ENCODE results near the gene KLK11. TPM values are rescaled to one million over a fixed set of nuclear protein-coding genes. Genes with fewer than 3 reads are reported as not detected.

The KLK11 gene
- total and polyA plus RNA-seq, 2 of the 8 experiments (the other 6 are each of a cell fraction or from before 2014, with no cell fraction given) = 0.45 TPM; not detected in 1

- Histone ChIP-seq H2AFZ (ENCODE audit: low read length) (no peak overlapping the region), H3K27me3 (replicated peaks in 1 of 4; ENCODE audit: control insufficient read depth in 3 of 4, extremely low read depth in 1 of 4, insufficient read depth in 3 of 4, low read length in 3 of 4) (peaks cover 0 to 6% (median 1%) of the 10 kb centered on the region in 4 experiments; a peak in 2 of 7 replicates), H3K23me2 (ENCODE audit: low read depth, low read length) (peaks cover 2% of the 10 kb centered on the region; the same call in 1 of the 2 replicates), H4K91ac (replicated peaks; ENCODE audit: insufficient read length, low read length) (peak overlapping the region; percentile 36), H3K4ac (replicated peaks; ENCODE audit: insufficient read length, low read depth, low read length) (no peak overlapping the region), H3K23ac (ENCODE audit: insufficient read length) (no peak overlapping the region), H3K79me2 (ENCODE audit: control insufficient read depth in 1 of 2, insufficient read depth in 2 of 2, low read length in 2 of 2) (no peaks in the 10 kb centered on the region), H3K18ac (ENCODE audit: extremely low read depth, low read length) (no peak overlapping the region), H3K9ac (replicated peaks in 1 of 4; ENCODE audit: extremely low read depth in 1 of 4, low read depth in 3 of 4, low read length in 3 of 4) (no peak overlapping the region), H4K8ac (ENCODE audit: extremely low read depth, insufficient read depth, low read length) (no peak overlapping the region), H2BK5ac (ENCODE audit: low read depth, low read length) (no peak overlapping the region), H4K5ac (ENCODE audit: insufficient read length, low read depth, low read length) (no peak overlapping the region), H3K4me2 (ENCODE audit: insufficient read depth in 1 of 2, low read depth in 2 of 2, low read length in 2 of 2) (peak overlapping the region in 1 of 2 experiments; percentile 20; a peak in 1 of 4 replicates), H2BK120ac (replicated peaks; ENCODE audit: low read depth, low read length) (no peak overlapping the region), H2AK5ac (ENCODE audit: low read depth, low read length) (no peak overlapping the region), H2BK15ac (ENCODE audit: low read length) (no peak overlapping the region), H3K36me3 (ENCODE audit: control insufficient read depth in 2 of 4, insufficient read depth in 4 of 4, low read length in 3 of 4) (0 out of 8 replicates have a peak, but pooled peaks cover 0 to 3% (median 0%) of the 10 kb centered on the region in 4 experiments), H3K14ac (ENCODE audit: insufficient read length) (no peak overlapping the region), H3K56ac (replicated peaks; ENCODE audit: insufficient read length, low read depth, low read length) (no peak overlapping the region), H2BK12ac (ENCODE audit: low read depth, low read length) (no peak overlapping the region; the same call in 1 of the 2 replicates), H2BK20ac (ENCODE audit: low read length) (no peak overlapping the region), H3K27ac (ENCODE audit: low read depth, low read length) (no peak overlapping the region), H3K9me3 (ENCODE audit: insufficient read depth in 2 of 2, low read depth in 1 of 2, low read length in 1 of 2) (no peaks in the 10 kb centered on the region), H4K20me1 (replicated peaks in 1 of 2; ENCODE audit: control insufficient read depth in 1 of 2, insufficient read depth in 2 of 2, low read length in 2 of 2) (no peaks in the 10 kb centered on the region), H3K79me1 (ENCODE audit: low read depth, low read length) (no peaks in the 10 kb centered on the region), H3K4me1 (replicated peaks in 1 of 4; ENCODE audit: control insufficient read depth in 3 of 4, insufficient read depth in 4 of 4, low read length in 3 of 4) (peaks cover 3 to 30% (median 16%) of the 10 kb centered on the region in 4 experiments; a peak in 5 of 7 replicates), H3K4me3 (ENCODE audit: extremely low read depth in 1 of 4, insufficient read depth in 2 of 4, low read depth in 3 of 4, low read length in 4 of 4) (no peak overlapping the region)
- 52% methylated on average over 7 of the region's 8 CpGs; no CpG with 5 or more reads in 1 of the 2 experiments for WGBS, 2 experiments (ENCODE audit: extremely low coverage in 1 of 2, insufficient coverage in 1 of 2, insufficient read length in 1 of 2, insufficient replicate concordance in 2 of 2, low coverage in 1 of 2, low lambda C conversion rate in 2 of 2, missing lambda C conversion rate in 1 of 2)
- FAIRE-seq (no peak), DNase-seq (ENCODE audit: low read depth in 1 of 2, low spot score in 2 of 2) (no peak)
- ChIA-PET CTCF (ENCODE audit: partially characterized antibody) (interaction anchor here (1.2 to 1.3 kb wide), 3 partner anchors 23 to 117 kb away, joined by 3 to 4 read pairs (median 3); no protein-coding TSS in a partner anchor), POLR2A (ENCODE audit: partially characterized antibody) (interaction anchor here (0.7 to 1.1 kb wide), 3 partner anchors 13 to 37 kb away, joined by 3 to 4 read pairs (median 4); no protein-coding TSS in a partner anchor)
- TF ChIP-seq CBX8 (IDR thresholded peaks at IDR 0.05; ENCODE audit: borderline replicate concordance, low read depth, low read length) (no peak), TAF1 (IDR thresholded peaks at IDR 0.05; ENCODE audit: low read depth, low read length) (no peak), NRF1 (IDR thresholded peaks at IDR 0.05; ENCODE audit: low read depth, low read length) (no peak), RNF2 (IDR thresholded peaks at IDR 0.05; ENCODE audit: borderline replicate concordance, low read depth, low read length, missing control alignments, poor library complexity, severe bottlenecking) (no peak)
Measured at GRCh38 chr19:50979758-50980157, 46.7 kb downstream of the KLK11 start.

Measured in H1 (cell line).